WTC11 (cell line): Measurements from ENCODE around the gene STUB1. TPM values are rescaled to one million over a fixed set of nuclear protein-coding genes. Genes with fewer than 3 reads are reported as not detected.

Experiments
- ATAC-seq: fragments of 200-7000 bp; cut with Tn5 transposase; 2 replicates; pipeline ENCODE4 v1.10.0; 2021; ENCODE audit warnings: mild to moderate bottlenecking, moderate library complexity
- CTCF ChIA-PET: fragments of 300-600 bp; sonication (Branson Sonifier 250); formaldehyde crosslinking; loops from one replicate; lab custom pipeline; 2021; ENCODE audit warnings: antibody characterized with exemption; lab: Charles Lee
- POLR2A ChIA-PET: fragments of 350-600 bp; sonication (Branson Sonifier 250); formaldehyde crosslinking; loops from one replicate; lab custom pipeline; 2021; ENCODE audit warnings: antibody characterized with exemption; lab: Charles Lee
- DNase-seq: peaks from one replicate; pipeline ENCODE4 v3.0.0; 2021; ENCODE audit warnings: low spot score
- H3K27ac Mint-ChIP-seq: 2 replicates; pipeline ENCODE4 v1.8.0; 2021; ENCODE audit warnings: mixed read lengths
- H3K27me3 Mint-ChIP-seq: 2 replicates; pipeline ENCODE4 v1.8.0; 2021; ENCODE audit warnings: low read depth, mild to moderate bottlenecking, moderate library complexity, mixed read lengths
- H3K36me3 Mint-ChIP-seq: 2 replicates; pipeline ENCODE4 v1.8.0; 2021; ENCODE audit warnings: mixed read lengths
- H3K4me1 Mint-ChIP-seq: 2 replicates; pipeline ENCODE4 v1.8.0; 2022; ENCODE audit warnings: mixed read lengths
- H3K4me3 Mint-ChIP-seq: 2 replicates; pipeline ENCODE4 v1.8.0; 2021; ENCODE audit warnings: mild to moderate bottlenecking, moderate library complexity, mixed read lengths
- H3K9me3 Mint-ChIP-seq: 2 replicates; pipeline ENCODE4 v1.8.0; 2021; ENCODE audit warnings: mixed read lengths
- CTCF ChIP-seq: fragments of 200-600 bp; IDR thresholded peaks from 2 replicates; pipeline ENCODE4 v1.8.0; 2022; ENCODE audit warnings: antibody characterized with exemption
- ERG ChIP-seq: fragments of 250-450 bp; sonication (Bioruptor Pico); IDR thresholded peaks from 2 replicates; pipeline ENCODE4 v1.8.0; 2021; ENCODE audit warnings: mild to moderate bottlenecking
- ESRRA ChIP-seq: sonication (generic); formaldehyde crosslinking; IDR thresholded peaks from 2 replicates; pipeline ENCODE4 v1.8.1; 2022; ENCODE audit warnings: mild to moderate bottlenecking, missing genetic modification reagents, borderline replicate concordance
- ETV6 ChIP-seq: sonication (generic); formaldehyde crosslinking; IDR thresholded peaks from 2 replicates; pipeline ENCODE4 v1.8.1; 2022; ENCODE audit warnings: mild to moderate bottlenecking, missing genetic modification reagents
- FOXJ3 ChIP-seq: sonication (generic); formaldehyde crosslinking; IDR thresholded peaks from 2 replicates; pipeline ENCODE4 v1.9.0; 2021; ENCODE audit warnings: missing genetic modification reagents, mild to moderate bottlenecking, borderline replicate concordance
- FOXP1 ChIP-seq: sonication (generic); formaldehyde crosslinking; IDR thresholded peaks from 2 replicates; pipeline ENCODE4 v1.8.0; 2022; ENCODE audit warnings: missing genetic modification reagents, mild to moderate bottlenecking, moderate library complexity, borderline replicate concordance
- GABPB1 ChIP-seq: sonication (generic); formaldehyde crosslinking; IDR thresholded peaks from 2 replicates; pipeline ENCODE4 v1.8.1; 2023; ENCODE audit warnings: mild to moderate bottlenecking, missing genetic modification reagents
- GRHL2 ChIP-seq: fragments of 250-450 bp; sonication (Bioruptor Pico); IDR thresholded peaks from 2 replicates; pipeline ENCODE4 v1.8.0; 2022; ENCODE audit warnings: mild to moderate bottlenecking, moderate library complexity; ENCODE audit not compliant: insufficient replicate concordance, severe bottlenecking
- IRF1 ChIP-seq: sonication (generic); formaldehyde crosslinking; IDR thresholded peaks from 2 replicates; pipeline ENCODE4 v1.8.0; 2023; ENCODE audit warnings: missing genetic modification reagents
- IRF2 ChIP-seq: sonication (generic); formaldehyde crosslinking; IDR thresholded peaks from 2 replicates; pipeline ENCODE4 v1.8.0; 2022; ENCODE audit warnings: low read depth, missing genetic modification reagents, borderline replicate concordance
- MAX ChIP-seq: sonication (generic); formaldehyde crosslinking; IDR thresholded peaks from 2 replicates; pipeline ENCODE4 v1.8.0; 2022; ENCODE audit warnings: mild to moderate bottlenecking, missing genetic modification reagents
- NFATC4 ChIP-seq: fragments of 250-450 bp; sonication (Bioruptor Pico); IDR thresholded peaks from 2 replicates; pipeline ENCODE4 v1.9.0; 2021; ENCODE audit warnings: mild to moderate bottlenecking
- NR3C1 ChIP-seq: sonication (generic); formaldehyde crosslinking; conservative IDR thresholded peaks from 2 replicates; pipeline ENCODE4 v1.8.1; 2023; ENCODE audit warnings: low read depth, mild to moderate bottlenecking, missing genetic modification reagents
- RORB ChIP-seq: fragments of 250-450 bp; sonication (Bioruptor Pico); IDR thresholded peaks from 2 replicates; pipeline ENCODE4 v1.9.0; 2021; ENCODE audit warnings: mild to moderate bottlenecking
- USF2 ChIP-seq: sonication (generic); formaldehyde crosslinking; IDR thresholded peaks from 2 replicates; pipeline ENCODE4 v1.8.1; 2023; ENCODE audit warnings: mild to moderate bottlenecking, missing genetic modification reagents, moderate library complexity
- ZBTB21 ChIP-seq: sonication (generic); formaldehyde crosslinking; IDR thresholded peaks from 2 replicates; pipeline ENCODE4 v1.8.1; 2023; ENCODE audit warnings: mild to moderate bottlenecking, missing genetic modification reagents, borderline replicate concordance
- ZNF263 ChIP-seq: sonication (generic); formaldehyde crosslinking; IDR thresholded peaks from 2 replicates; pipeline ENCODE4 v1.8.1; 2022; ENCODE audit warnings: low read depth, mild to moderate bottlenecking, moderate library complexity, missing genetic modification reagents
- ZNF317 ChIP-seq: sonication (generic); formaldehyde crosslinking; IDR thresholded peaks from 2 replicates; pipeline ENCODE4 v1.8.1; 2023; ENCODE audit warnings: low read depth, mild to moderate bottlenecking, moderate library complexity, missing genetic modification reagents, borderline replicate concordance
- ZNF423 ChIP-seq: fragments of 250-450 bp; sonication (Bioruptor Pico); IDR thresholded peaks from 2 replicates; pipeline ENCODE4 v2.1.2; 2022; ENCODE audit warnings: mild to moderate bottlenecking, moderate library complexity
- ZSCAN18 ChIP-seq: fragments of 250-450 bp; sonication (Bioruptor Pico); IDR thresholded peaks from 2 replicates; pipeline ENCODE4 v2.1.2; 2022; ENCODE audit warnings: mild to moderate bottlenecking, moderate library complexity
- total RNA-seq: library from RNA; stranded (reverse); gene quantifications from 3 replicates; pipeline ENCODE4 v1.2.3, GENCODE V29; 2021
- TF ChIP-seq, protein P1 (sequence below): sonication (generic); formaldehyde crosslinking; IDR thresholded peaks from 2 replicates; pipeline ENCODE4 v1.8.0; 2023; ENCODE audit warnings: mild to moderate bottlenecking, missing genetic modification reagents
- TF ChIP-seq, protein P2 (sequence below): sonication (generic); formaldehyde crosslinking; IDR thresholded peaks from 2 replicates; pipeline ENCODE4 v1.8.1; 2023; ENCODE audit warnings: mild to moderate bottlenecking, missing genetic modification reagents

The STUB1 gene
- total RNA-seq, 1 experiment from 2014 or later: 88.2 TPM

DNA sequence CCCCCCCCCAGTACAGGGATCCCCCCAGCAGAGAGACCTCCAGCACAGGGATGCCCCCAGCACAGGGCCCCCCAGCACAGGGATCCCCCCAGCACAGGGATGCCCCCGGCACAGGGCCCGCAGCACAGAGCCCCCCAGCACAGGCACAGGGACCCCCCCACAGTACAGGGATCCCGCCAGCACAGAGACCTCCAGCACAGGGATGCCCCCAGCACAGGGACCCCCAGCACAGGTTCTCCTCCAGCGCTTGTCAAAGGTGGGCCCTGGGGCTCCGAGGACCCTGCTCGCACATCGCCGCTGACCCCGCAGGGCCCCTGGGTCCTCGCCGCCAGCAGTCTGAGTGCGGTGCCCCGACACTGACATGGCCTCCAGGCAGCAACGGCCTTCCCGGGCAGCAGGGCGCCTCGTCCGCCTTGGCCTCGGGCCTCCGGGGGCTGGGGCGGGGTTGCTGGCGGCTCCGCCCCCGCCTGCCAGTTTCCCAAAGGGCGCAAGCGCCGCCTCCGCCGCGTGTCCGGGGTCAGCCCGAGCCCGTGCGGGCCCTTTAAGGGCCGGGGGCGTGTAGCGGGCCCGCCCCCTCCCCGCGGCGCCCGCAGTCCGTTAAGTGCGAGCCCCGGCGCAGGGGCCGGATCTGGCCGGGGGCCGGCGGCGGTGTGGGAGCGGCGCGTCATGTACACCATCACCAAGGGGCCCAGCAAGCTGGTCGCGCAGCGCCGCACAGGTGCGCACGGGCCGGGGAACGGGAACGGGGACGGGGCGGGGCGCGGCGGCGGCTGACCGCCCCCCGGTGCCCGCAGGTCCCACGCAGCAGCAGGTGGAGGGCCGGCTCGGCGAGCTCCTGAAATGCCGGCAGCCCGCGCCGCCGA, 38.7 kb upstream of the STUB1 start, which contains the start of gene MCRIP2 (continued):
- TF ChIP-seq, protein P1, sequence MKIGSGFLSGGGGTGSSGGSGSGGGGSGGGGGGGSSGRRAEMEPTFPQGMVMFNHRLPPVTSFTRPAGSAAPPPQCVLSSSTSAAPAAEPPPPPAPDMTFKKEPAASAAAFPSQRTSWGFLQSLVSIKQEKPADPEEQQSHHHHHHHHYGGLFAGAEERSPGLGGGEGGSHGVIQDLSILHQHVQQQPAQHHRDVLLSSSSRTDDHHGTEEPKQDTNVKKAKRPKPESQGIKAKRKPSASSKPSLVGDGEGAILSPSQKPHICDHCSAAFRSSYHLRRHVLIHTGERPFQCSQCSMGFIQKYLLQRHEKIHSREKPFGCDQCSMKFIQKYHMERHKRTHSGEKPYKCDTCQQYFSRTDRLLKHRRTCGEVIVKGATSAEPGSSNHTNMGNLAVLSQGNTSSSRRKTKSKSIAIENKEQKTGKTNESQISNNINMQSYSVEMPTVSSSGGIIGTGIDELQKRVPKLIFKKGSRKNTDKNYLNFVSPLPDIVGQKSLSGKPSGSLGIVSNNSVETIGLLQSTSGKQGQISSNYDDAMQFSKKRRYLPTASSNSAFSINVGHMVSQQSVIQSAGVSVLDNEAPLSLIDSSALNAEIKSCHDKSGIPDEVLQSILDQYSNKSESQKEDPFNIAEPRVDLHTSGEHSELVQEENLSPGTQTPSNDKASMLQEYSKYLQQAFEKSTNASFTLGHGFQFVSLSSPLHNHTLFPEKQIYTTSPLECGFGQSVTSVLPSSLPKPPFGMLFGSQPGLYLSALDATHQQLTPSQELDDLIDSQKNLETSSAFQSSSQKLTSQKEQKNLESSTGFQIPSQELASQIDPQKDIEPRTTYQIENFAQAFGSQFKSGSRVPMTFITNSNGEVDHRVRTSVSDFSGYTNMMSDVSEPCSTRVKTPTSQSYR (CRISPR knock-in tag): peak; percentile 23; the same call in 1 of the 2 replicates
- TF ChIP-seq FOXJ3: no peak
- no peak for TF ChIP-seq IRF2
- TF ChIP-seq IRF1 (CRISPR knock-in tag): no peak; the same call in 1 of the 2 replicates

DNA sequence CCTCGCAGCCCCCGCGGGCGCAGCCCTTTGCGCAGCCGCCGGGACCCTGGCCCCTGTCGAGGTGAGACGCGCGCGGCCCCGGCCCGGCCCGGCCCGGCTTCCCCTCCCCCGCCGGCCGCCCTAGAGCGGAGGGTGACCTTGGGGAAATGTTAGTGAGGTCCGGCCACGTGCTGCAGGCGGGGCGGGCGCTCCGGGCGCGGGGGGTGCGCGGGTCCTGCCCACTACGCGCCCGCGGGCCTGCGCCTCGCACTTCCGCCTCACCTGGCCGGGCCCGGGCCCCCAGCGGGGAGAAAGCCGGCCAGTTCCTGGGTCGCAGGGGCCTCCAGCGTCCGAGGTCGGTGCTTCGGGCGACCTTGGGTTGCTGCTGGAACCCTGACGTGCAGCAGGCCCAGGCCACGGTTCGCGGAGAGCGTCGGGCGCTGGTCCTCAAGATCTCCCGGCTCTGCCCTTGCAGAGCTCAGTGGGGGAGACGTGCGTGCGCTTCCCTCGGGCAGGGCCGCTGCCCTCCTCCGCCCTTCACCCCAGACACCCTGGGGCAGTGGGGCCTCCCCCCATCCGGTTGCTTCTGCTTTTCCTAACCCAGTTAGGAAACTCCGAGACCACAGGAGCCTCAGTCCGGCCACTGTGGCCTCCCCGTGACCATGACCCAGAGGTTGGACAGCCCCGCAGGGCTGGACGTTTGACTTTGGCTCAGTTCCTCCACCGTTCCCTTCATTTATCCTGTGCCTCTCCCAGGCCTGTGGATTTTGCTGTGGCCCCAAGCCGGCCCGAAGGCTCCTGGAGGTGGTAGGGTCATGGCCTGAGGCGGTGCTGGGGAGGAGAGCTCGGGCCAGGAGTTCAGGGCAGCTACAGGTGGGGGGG, 37.8 kb upstream of the STUB1 start:
- ChIA-PET CTCF (interaction anchor here (0.6 to 1.9 kb wide), 5 partner anchors 18 to 439 kb away, joined by 3 to 8 read pairs (median 4); no protein-coding TSS in a partner anchor), POLR2A (no interaction called here)
- DNase-seq: peak; percentile 59
- Mint-ChIP-seq H3K4me1 (peaks cover 25% of the 10 kb centered on the region), H3K9me3 (no peaks in the 10 kb centered on the region), H3K4me3 (peak overlapping the region; percentile 69), H3K27me3 (no peaks in the 10 kb centered on the region), H3K27ac (no peak overlapping the region), H3K36me3 (no peaks in the 10 kb centered on the region)
- ATAC-seq: peak; percentile 7
- TF ChIP-seq USF2 (CRISPR knock-in tag): peak; percentile 76
- no peak for TF ChIP-seq IRF2
- no peak for TF ChIP-seq NFATC4 (CRISPR knock-in tag)
- TF ChIP-seq NR3C1 (CRISPR knock-in tag): 0 out of 2 replicates have a peak, but pooled peaks have one; percentile 47
- peak; percentile 9; the same call in 1 of the 2 replicates for TF ChIP-seq ZNF263 (CRISPR knock-in tag)
- TF ChIP-seq ESRRA (CRISPR knock-in tag): peak; percentile 76; the same call in 1 of the 2 replicates
- TF ChIP-seq, protein P2, sequence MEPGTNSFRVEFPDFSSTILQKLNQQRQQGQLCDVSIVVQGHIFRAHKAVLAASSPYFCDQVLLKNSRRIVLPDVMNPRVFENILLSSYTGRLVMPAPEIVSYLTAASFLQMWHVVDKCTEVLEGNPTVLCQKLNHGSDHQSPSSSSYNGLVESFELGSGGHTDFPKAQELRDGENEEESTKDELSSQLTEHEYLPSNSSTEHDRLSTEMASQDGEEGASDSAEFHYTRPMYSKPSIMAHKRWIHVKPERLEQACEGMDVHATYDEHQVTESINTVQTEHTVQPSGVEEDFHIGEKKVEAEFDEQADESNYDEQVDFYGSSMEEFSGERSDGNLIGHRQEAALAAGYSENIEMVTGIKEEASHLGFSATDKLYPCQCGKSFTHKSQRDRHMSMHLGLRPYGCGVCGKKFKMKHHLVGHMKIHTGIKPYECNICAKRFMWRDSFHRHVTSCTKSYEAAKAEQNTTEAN (CRISPR knock-in tag): no peak; the same call in 1 of the 2 replicates
- TF ChIP-seq ERG (CRISPR knock-in tag): no peak
- no peak for TF ChIP-seq GRHL2 (CRISPR knock-in tag)
- TF ChIP-seq RORB: no peak
- TF ChIP-seq ETV6: 0 out of 2 replicates have a peak, but pooled peaks have one; percentile 7
- no peak for TF ChIP-seq CTCF
- TF ChIP-seq ZSCAN18 (CRISPR knock-in tag): no peak
- TF ChIP-seq FOXP1 (CRISPR knock-in tag): peak; percentile 65; the same call in 1 of the 2 replicates
- no peak for TF ChIP-seq ZNF423 (CRISPR knock-in tag)
- TF ChIP-seq MAX (CRISPR knock-in tag): peak; percentile 36; the same call in 1 of the 2 replicates
- no peak for TF ChIP-seq ZBTB21 (CRISPR knock-in tag)
- TF ChIP-seq GABPB1 (CRISPR knock-in tag): peak; percentile 9; the same call in 1 of the 2 replicates
- TF ChIP-seq ZNF317: 0 out of 2 replicates have a peak, but pooled peaks have one; percentile 12
